H1 (cell line): Measurements from ENCODE around the gene LRRC17. TPM values are rescaled to one million over a fixed set of nuclear protein-coding genes. Genes with fewer than 3 reads are reported as not detected.

ENCODE experiments used
- CTCF ChIA-PET: fragments of 300-600 bp; sonication (Branson Sonifier 250); formaldehyde crosslinking; loops from one replicate; lab custom pipeline; 2021; ENCODE audit not compliant: partially characterized antibody; lab: Charles Lee
- POLR2A ChIA-PET: fragments of 300-600 bp; sonication (Branson Sonifier 250); formaldehyde crosslinking; loops from one replicate; lab custom pipeline; 2021; ENCODE audit warnings: inconsistent platforms; ENCODE audit not compliant: partially characterized antibody; lab: Charles Lee
- DNase-seq, 2 experiments: peaks; one replicate each; pipeline versions ENCODE4 v3.0.0 to v3.0.0-alpha.2; 2010 to 2022; ENCODE audit warnings: low spot score in 2 of 2, low read depth in 1 of 2, mixed read lengths in 1 of 2
- FAIRE-seq: peaks from 2 replicates; lab custom pipeline; 2011; peaks lifted over from hg19 to GRCh38; lab: Jason Lieb, UNC
- H2AFZ ChIP-seq: 2 replicates; pipeline ENCODE4 v1.8.1; 2012; ENCODE audit warnings: low read length, inconsistent platforms
- H2AK5ac ChIP-seq: 2 replicates; pipeline ENCODE4 v1.6.1; 2013; ENCODE audit warnings: low read depth, low read length
- H2BK120ac ChIP-seq: replicated peaks from 2 replicates; pipeline ENCODE3; 2013; ENCODE audit warnings: low read depth, low read length, inconsistent platforms
- H2BK12ac ChIP-seq: 2 replicates; pipeline ENCODE4 v1.6.1; 2013; ENCODE audit warnings: low read depth, low read length
- H2BK15ac ChIP-seq: 2 replicates; pipeline ENCODE4 v1.6.1; 2013; ENCODE audit warnings: low read length
- H2BK20ac ChIP-seq: 2 replicates; pipeline ENCODE4 v1.6.1; 2013; ENCODE audit warnings: low read length
- H2BK5ac ChIP-seq: 2 replicates; pipeline ENCODE4 v1.6.1; 2013; ENCODE audit warnings: low read depth, low read length
- H3K14ac ChIP-seq: 2 replicates; pipeline ENCODE4 v1.6.1; 2013; ENCODE audit warnings: inconsistent platforms; ENCODE audit not compliant: insufficient read length
- H3K18ac ChIP-seq: 2 replicates; pipeline ENCODE4 v1.6.1; 2013; ENCODE audit warnings: low read length; ENCODE audit errors: extremely low read depth
- H3K23ac ChIP-seq: 2 replicates; pipeline ENCODE4 v1.6.1; 2013; ENCODE audit warnings: inconsistent platforms; ENCODE audit not compliant: insufficient read length
- H3K23me2 ChIP-seq: 2 replicates; pipeline ENCODE4 v1.6.1; 2013; ENCODE audit warnings: low read depth, low read length
- H3K27ac ChIP-seq: 2 replicates; pipeline ENCODE4 v1.6.1; 2011; ENCODE audit warnings: low read depth, low read length, inconsistent platforms
- H3K27me3 ChIP-seq, 4 experiments: replicated peaks in 1 of 4; 1 replicate in 1 of 4; 2 replicates in 3 of 4; pipeline versions ENCODE4 v1.6.1 to v1.8.1; 2011 to 2013; ENCODE audit warnings: low read length in 3 of 4, mild to moderate bottlenecking in 3 of 4, inconsistent platforms in 2 of 4, mixed read lengths in 2 of 4, moderate library complexity in 1 of 4; ENCODE audit not compliant: control insufficient read depth in 3 of 4, insufficient read depth in 3 of 4; ENCODE audit errors: extremely low read depth in 1 of 4
- H3K36me3 ChIP-seq, 4 experiments: 2 replicates each; pipeline versions ENCODE4 v1.6.1 to v1.8.1; 2011 to 2013; ENCODE audit warnings: mild to moderate bottlenecking in 4 of 4, low read length in 3 of 4, moderate library complexity in 2 of 4, control low read depth in 1 of 4, inconsistent platforms in 1 of 4; ENCODE audit not compliant: insufficient read depth in 4 of 4, control insufficient read depth in 2 of 4
- H3K4ac ChIP-seq: replicated peaks from 2 replicates; pipeline ENCODE3; 2013; ENCODE audit warnings: low read length, low read depth, mixed read lengths, inconsistent platforms; ENCODE audit not compliant: insufficient read length
- H3K4me1 ChIP-seq, 4 experiments: replicated peaks in 1 of 4; 1 replicate in 1 of 4; 2 replicates in 3 of 4; pipeline versions ENCODE4 v1.6.1 to v1.8.1; 2011 to 2013; ENCODE audit warnings: low read length in 3 of 4, inconsistent platforms in 2 of 4, mixed read lengths in 1 of 4; ENCODE audit not compliant: insufficient read depth in 4 of 4, control insufficient read depth in 3 of 4
- H3K4me2 ChIP-seq, 2 experiments: 2 replicates each; pipeline versions ENCODE4 v1.6.1 to v1.8.1; 2011 to 2013; ENCODE audit warnings: low read depth in 2 of 2, low read length in 2 of 2, control low read depth in 1 of 2, inconsistent platforms in 1 of 2, mild to moderate bottlenecking in 1 of 2; ENCODE audit not compliant: insufficient read depth in 1 of 2
- H3K4me3 ChIP-seq, 4 experiments: fragments of 200-600, 300-600 bp in 1 of 4; sonication (generic), shearing (Covaris generic), sonication (Bioruptor Twin) in 1 of 4; 2 replicates each; pipeline versions ENCODE4 v1.5.1 to v1.8.1; 2011 to 2016; ENCODE audit warnings: low read length in 4 of 4, low read depth in 3 of 4, control low read depth in 2 of 4, inconsistent platforms in 2 of 4, mild to moderate bottlenecking in 2 of 4, mixed read lengths in 1 of 4, moderate library complexity in 1 of 4; ENCODE audit not compliant: insufficient read depth in 2 of 4; ENCODE audit errors: extremely low read depth in 1 of 4
- H3K56ac ChIP-seq: replicated peaks from 2 replicates; pipeline ENCODE3; 2013; ENCODE audit warnings: low read depth, mild to moderate bottlenecking, mixed read lengths, low read length, inconsistent platforms; ENCODE audit not compliant: insufficient read length
- H3K79me1 ChIP-seq: 2 replicates; pipeline ENCODE4 v1.6.1; 2013; ENCODE audit warnings: low read depth, low read length, control low read depth
- H3K79me2 ChIP-seq, 2 experiments: 2 replicates each; pipeline versions ENCODE4 v1.6.1 to v1.8.1; 2012 to 2013; ENCODE audit warnings: low read length in 2 of 2, mild to moderate bottlenecking in 2 of 2, inconsistent platforms in 1 of 2; ENCODE audit not compliant: insufficient read depth in 2 of 2, control insufficient read depth in 1 of 2
- H3K9ac ChIP-seq, 4 experiments: replicated peaks in 1 of 4; 1 replicate in 1 of 4; 2 replicates in 3 of 4; pipeline versions ENCODE4 v1.6.1 to v1.8.1; 2011 to 2013; ENCODE audit warnings: low read depth in 3 of 4, low read length in 3 of 4, control low read depth in 2 of 4, mild to moderate bottlenecking in 2 of 4, moderate library complexity in 2 of 4, inconsistent platforms in 1 of 4; ENCODE audit errors: extremely low read depth in 1 of 4
- H3K9me3 ChIP-seq, 2 experiments: 2 replicates each; pipeline versions ENCODE4 v1.6.1 to v1.8.1; 2012 to 2013; ENCODE audit warnings: mild to moderate bottlenecking in 2 of 2, moderate library complexity in 2 of 2, control low read depth in 1 of 2, inconsistent platforms in 1 of 2, low read depth in 1 of 2, low read length in 1 of 2, mixed read lengths in 1 of 2; ENCODE audit not compliant: insufficient read depth in 2 of 2
- H4K20me1 ChIP-seq, 2 experiments: replicated peaks in 1 of 2; 2 replicates each; pipeline versions ENCODE3 to v1.8.1; 2011 to 2013; ENCODE audit warnings: inconsistent platforms in 2 of 2, low read length in 2 of 2, mild to moderate bottlenecking in 1 of 2; ENCODE audit not compliant: insufficient read depth in 2 of 2, control insufficient read depth in 1 of 2
- H4K5ac ChIP-seq: 2 replicates; pipeline ENCODE4 v1.6.1; 2013; ENCODE audit warnings: low read length, low read depth, mixed read lengths, inconsistent platforms; ENCODE audit not compliant: insufficient read length
- H4K8ac ChIP-seq: 2 replicates; pipeline ENCODE4 v1.8.0; 2013; ENCODE audit warnings: mild to moderate bottlenecking, moderate library complexity, low read length, inconsistent platforms; ENCODE audit not compliant: insufficient read depth; ENCODE audit errors: extremely low read depth
- H4K91ac ChIP-seq: replicated peaks from 2 replicates; pipeline ENCODE3; 2013; ENCODE audit warnings: low read length, mixed read lengths, inconsistent platforms; ENCODE audit not compliant: insufficient read length
- BRCA1 ChIP-seq: IDR thresholded peaks from 2 replicates; pipeline ENCODE4 v1.6.1; 2012; ENCODE audit warnings: low read depth, low read length, improper control_type of control experiment
- GABPA ChIP-seq: IDR thresholded peaks from 2 replicates; pipeline ENCODE4 v1.6.1; 2011; ENCODE audit warnings: mild to moderate bottlenecking, low read length, moderate library complexity, borderline replicate concordance; ENCODE audit not compliant: insufficient read depth
- JUN ChIP-seq: IDR thresholded peaks from 2 replicates; pipeline ENCODE4 v1.6.1; 2011; ENCODE audit warnings: low read depth, mild to moderate bottlenecking, improper control_type of control experiment, low read length
- RFX5 ChIP-seq: IDR thresholded peaks from 2 replicates; pipeline ENCODE4 v1.6.1; 2011; ENCODE audit warnings: low read depth, low read length, improper control_type of control experiment, borderline replicate concordance
- SIRT6 ChIP-seq: IDR thresholded peaks from one replicate; pipeline ENCODE4 v1.7.1; 2012; ENCODE audit warnings: low read length, inconsistent platforms
- YY1 ChIP-seq: IDR thresholded peaks from 2 replicates; pipeline ENCODE4 v1.6.1; 2011; ENCODE audit warnings: low read depth, mild to moderate bottlenecking, low read length
- WGBS, 2 experiments: shearing (Covaris generic) in 1 of 2; methylation state at CpG; one replicate each; pipeline versions ENCODE4 v1.1.6 to v1.1.7; 2013 to 2015; ENCODE audit warnings: low lambda C conversion rate in 2 of 2, mixed read lengths in 2 of 2, inconsistent platforms in 1 of 2, low coverage in 1 of 2, missing lambda C conversion rate in 1 of 2; ENCODE audit not compliant: insufficient replicate concordance in 2 of 2, insufficient coverage in 1 of 2, insufficient read length in 1 of 2; ENCODE audit errors: extremely low coverage in 1 of 2, missing lambda C conversion rate in 1 of 2; 5-methylcytosine and 5-hydroxymethylcytosine counted together
- polyA plus RNA-seq, 7 experiments: library from polyadenylated mRNA; depleted of rRNA in 3 of 7; stranded (reverse) in 5 of 7; unstranded in 2 of 7; fragments of >200 nt in 5 of 7; fragments of 200-250 nt in 2 of 7; gene quantifications; 1 replicate in 5 of 7; 2 replicates in 1 of 7; 4 replicates in 1 of 7; pipeline versions ENCODE4 v1.2.1 to v1.2.3, GENCODE V29; 2011 to 2013; ENCODE audit warnings: missing spikeins in 2 of 7, mixed read lengths in 2 of 7
- total RNA-seq: library from RNA; stranded (reverse); fragmentation: NEBNext Ultra II Directional; extraction: Animal tissue kit (Norgen Biotek cat#: 25700); gene quantifications from 2 replicates; pipeline ENCODE4 v1.2.1, GENCODE V29; 2021
- TF ChIP-seq, protein P1 (sequence below), 3 experiments: IDR thresholded peaks; 1 replicate in 2 of 3; 2 replicates in 1 of 3; pipeline versions ENCODE4 v1.5.1 to v1.6.1; 2011; ENCODE audit warnings: low read length in 3 of 3, mild to moderate bottlenecking in 3 of 3, inconsistent platforms in 2 of 3, low read depth in 1 of 3, moderate library complexity in 1 of 3; ENCODE audit not compliant: insufficient read depth in 1 of 3; ENCODE audit errors: control extremely low read depth in 1 of 3
- TF ChIP-seq, protein P2 (sequence below): IDR thresholded peaks from 2 replicates; pipeline ENCODE4 v1.6.1; 2012; ENCODE audit warnings: inconsistent platforms

The LRRC17 gene
- total and polyA plus RNA-seq, 2 of the 8 experiments (the other 6 are each of a cell fraction or from before 2014, with no cell fraction given): 3.0 TPM

- Histone ChIP-seq H3K27me3 (no peaks in the 10 kb centered on the region; a peak in 1 of 7 replicates), H3K4me1 (no peaks in the 10 kb centered on the region), H3K23ac (no peak overlapping the region), H3K18ac (no peak overlapping the region), H3K4ac (no peak overlapping the region), H3K79me2 (no peaks in the 10 kb centered on the region), H3K9ac (no peak overlapping the region), H4K8ac (no peak overlapping the region), H2BK12ac (no peak overlapping the region), H3K79me1 (no peaks in the 10 kb centered on the region), H2BK5ac (no peak overlapping the region), H4K91ac (no peak overlapping the region)
- no peak for TF ChIP-seq SIRT6
- TF ChIP-seq, protein P1, sequence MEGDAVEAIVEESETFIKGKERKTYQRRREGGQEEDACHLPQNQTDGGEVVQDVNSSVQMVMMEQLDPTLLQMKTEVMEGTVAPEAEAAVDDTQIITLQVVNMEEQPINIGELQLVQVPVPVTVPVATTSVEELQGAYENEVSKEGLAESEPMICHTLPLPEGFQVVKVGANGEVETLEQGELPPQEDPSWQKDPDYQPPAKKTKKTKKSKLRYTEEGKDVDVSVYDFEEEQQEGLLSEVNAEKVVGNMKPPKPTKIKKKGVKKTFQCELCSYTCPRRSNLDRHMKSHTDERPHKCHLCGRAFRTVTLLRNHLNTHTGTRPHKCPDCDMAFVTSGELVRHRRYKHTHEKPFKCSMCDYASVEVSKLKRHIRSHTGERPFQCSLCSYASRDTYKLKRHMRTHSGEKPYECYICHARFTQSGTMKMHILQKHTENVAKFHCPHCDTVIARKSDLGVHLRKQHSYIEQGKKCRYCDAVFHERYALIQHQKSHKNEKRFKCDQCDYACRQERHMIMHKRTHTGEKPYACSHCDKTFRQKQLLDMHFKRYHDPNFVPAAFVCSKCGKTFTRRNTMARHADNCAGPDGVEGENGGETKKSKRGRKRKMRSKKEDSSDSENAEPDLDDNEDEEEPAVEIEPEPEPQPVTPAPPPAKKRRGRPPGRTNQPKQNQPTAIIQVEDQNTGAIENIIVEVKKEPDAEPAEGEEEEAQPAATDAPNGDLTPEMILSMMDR (IDR thresholded peaks at IDR 0.05; ENCODE audit: control extremely low read depth in 1 of 3, insufficient read depth in 1 of 3, low read depth in 1 of 3, low read length in 3 of 3): no peak
- TF ChIP-seq JUN: no peak
- TF ChIP-seq, protein P2, sequence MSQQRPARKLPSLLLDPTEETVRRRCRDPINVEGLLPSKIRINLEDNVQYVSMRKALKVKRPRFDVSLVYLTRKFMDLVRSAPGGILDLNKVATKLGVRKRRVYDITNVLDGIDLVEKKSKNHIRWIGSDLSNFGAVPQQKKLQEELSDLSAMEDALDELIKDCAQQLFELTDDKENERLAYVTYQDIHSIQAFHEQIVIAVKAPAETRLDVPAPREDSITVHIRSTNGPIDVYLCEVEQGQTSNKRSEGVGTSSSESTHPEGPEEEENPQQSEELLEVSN: no peak
- TF ChIP-seq GABPA: no peak
- TF ChIP-seq BRCA1: no peak
- no peak for TF ChIP-seq RFX5
- no peak for TF ChIP-seq YY1
- TF ChIP-seq, all 59 proteins: peak for 0
- Histone ChIP-seq H3K4me3 (no peak overlapping the region), H3K4me2 (no peak overlapping the region), H4K20me1 (no peaks in the 10 kb centered on the region), H2BK20ac (no peak overlapping the region), H3K14ac (no peak overlapping the region), H3K56ac (no peak overlapping the region), H3K36me3 (no peaks in the 10 kb centered on the region), H3K27ac (no peak overlapping the region), H3K23me2 (no peaks in the 10 kb centered on the region), H2BK15ac (no peak overlapping the region), H4K5ac (no peak overlapping the region), H2AK5ac (no peak overlapping the region), H3K9me3 (no peaks in the 10 kb centered on the region), H2AFZ (no peak overlapping the region), H2BK120ac (no peak overlapping the region)
- WGBS, 2 experiments: 91% methylated on average over 6 of the region's 6 CpGs; no CpG with 5 or more reads in 1 of the 2 experiments
- no peak for DNase-seq
- POLR2A ChIA-PET: no interaction called here
- FAIRE-seq: no peak
- CTCF ChIA-PET: interaction anchor here (1.0 to 1.3 kb wide), 3 partner anchors 14 to 73 kb away, joined by 3 to 4 read pairs (median 4); no protein-coding TSS in a partner anchor
Measured at GRCh38 chr7:102988631-102989560, 76.1 kb downstream of the LRRC17 start.
